MV-4-11 (cell line): ENCODE measurements around the gene ARHGAP35.
"Not testable (repeated sequence)": the region's sequence is repeated elsewhere in the genome, so short reads cannot be mapped to it uniquely, and the experiment has no call there.

Experiments used
- DNase-seq: peaks from one replicate; lab custom pipeline; 2025; lab: John Stamatoyannopoulos, UW

The ARHGAP35 gene

DNA sequence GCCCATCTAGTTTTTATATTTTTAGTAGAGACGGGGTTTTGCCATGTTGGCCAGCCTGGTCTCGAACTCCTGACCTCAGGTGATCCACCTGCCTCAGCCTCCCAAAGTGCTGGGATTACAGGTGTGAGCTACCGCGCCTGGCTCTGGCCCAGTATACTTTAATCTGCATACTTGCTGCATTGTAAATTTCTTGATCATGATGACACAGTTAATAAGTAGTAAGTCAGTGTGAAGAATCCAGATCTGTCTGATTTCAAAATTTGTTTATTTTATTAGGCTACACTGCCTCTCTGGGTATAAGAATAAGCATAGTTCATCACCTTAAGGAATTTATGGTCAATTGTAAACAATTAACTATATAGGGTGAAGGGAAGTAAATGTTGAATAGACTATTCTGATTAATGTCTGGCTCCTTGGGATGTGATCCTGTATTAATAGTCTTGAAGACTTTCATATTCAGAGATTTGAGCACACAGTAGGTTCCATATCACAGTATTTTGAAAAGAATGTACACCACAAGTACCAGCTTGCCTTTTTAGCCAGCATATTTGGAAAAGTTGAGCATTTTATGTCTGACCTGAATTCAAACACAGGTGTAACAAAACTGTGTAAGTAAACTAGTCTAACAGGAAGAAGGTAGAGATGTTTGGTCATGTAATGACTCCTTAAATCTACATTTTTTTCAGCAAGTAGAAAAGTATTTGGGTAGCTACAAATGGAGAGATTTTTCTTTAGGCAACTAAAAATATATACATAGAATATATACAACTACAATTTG lies 7.4 kb downstream of the ARHGAP35 start:
- DNase-seq: no peak

DNA sequence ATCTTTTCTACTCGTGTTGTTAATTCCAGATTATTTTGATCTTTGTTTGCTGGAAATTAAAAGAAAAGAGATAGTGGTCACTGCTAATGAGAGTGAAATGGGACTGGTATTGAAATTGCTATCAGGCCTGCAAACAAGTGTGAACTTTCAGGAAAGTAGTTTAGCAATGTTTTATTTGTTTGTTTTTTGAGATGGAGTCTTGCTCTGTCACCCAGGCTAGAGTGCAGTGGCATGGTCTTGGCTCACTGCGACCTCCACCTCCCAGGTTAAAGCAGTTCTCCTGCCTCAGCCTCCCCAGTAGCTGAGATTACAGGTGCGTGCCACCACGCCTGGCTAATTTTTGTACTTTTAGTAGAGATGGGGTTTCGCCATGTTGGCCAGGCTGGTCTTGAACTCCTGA lies 10.4 kb downstream of the ARHGAP35 start:
- DNase-seq: not testable (repeated sequence)

- DNase-seq: no peak
Observed at GRCh38 chr19:46872967-46873366, 12.2 kb downstream of the ARHGAP35 start.

DNA sequence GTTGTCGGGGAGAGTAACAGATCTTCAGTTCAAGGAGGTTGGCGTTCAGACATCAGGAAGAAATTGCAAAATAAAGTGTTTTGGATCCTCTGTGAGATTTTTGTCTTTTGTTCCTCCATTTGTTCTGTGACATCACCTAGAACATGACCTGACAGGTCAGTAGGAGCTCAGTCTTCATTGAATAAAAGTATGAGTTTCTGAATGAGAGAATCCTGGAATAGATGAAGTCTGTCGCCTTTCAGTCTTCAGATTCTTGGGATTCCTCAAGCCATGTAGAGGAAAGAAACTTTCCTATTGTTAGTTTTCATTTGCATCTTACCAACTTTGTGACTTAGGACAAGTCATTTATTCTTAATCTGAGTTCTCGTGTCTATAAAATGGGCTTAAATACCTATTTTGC lies 14.4 kb downstream of the ARHGAP35 start:
- no peak for DNase-seq

- DNase-seq: no peak
Observed at GRCh38 chr19:46875657-46876056, 14.9 kb downstream of the ARHGAP35 start.

GRCh38 chr19:46878613-46879375 lies 18.0 kb downstream of the ARHGAP35 start:
- DNase-seq: peak; percentile 17

DNA sequence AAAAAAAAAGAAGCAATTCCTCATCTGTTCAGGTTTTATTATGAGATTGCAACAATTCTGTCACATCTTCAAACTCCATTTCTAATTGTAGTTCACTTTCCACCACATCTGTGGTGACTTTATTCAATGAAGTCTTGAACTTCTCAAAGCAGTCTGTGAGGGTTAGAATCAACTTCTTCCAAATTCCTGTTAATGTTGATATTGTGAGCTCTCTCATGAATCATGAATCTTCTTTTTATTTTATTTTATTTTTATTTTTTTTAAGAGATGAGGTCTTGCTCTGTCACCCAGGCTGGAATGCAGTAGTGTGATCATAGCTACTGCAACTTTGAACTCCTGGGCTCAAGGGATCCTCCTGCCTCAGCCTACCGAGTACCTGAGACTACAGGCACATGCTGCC lies 19.6 kb downstream of the ARHGAP35 start:
- no peak for DNase-seq

GRCh38 chr19:46881092-46881491 lies 20.3 kb downstream of the ARHGAP35 start:
- no peak for DNase-seq

DNA sequence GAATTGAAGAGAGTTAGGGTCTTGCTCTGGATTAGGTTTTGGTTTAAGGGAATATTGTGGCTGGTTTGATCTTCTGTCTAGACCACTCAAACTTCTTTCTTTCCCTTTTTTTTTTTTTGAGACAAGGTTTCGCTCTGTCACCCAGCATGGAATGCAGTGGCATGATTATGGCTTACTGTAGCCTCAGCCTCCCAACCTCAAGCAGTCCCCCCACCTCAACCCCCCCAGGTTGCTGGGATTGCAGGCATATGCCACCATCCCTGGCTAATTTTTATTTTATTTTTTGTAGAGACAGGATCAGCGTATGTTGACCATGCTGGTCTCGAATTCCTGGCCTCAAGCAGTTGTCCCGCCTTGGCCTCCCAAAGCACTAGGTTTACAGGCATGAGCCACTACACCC lies 21.2 kb downstream of the ARHGAP35 start:
- no peak for DNase-seq

GRCh38 chr19:46882751-46883150 lies 22.0 kb downstream of the ARHGAP35 start:
- not testable (repeated sequence) for DNase-seq

GRCh38 chr19:46885411-46885810 lies 24.6 kb downstream of the ARHGAP35 start:
- DNase-seq: no peak

DNA sequence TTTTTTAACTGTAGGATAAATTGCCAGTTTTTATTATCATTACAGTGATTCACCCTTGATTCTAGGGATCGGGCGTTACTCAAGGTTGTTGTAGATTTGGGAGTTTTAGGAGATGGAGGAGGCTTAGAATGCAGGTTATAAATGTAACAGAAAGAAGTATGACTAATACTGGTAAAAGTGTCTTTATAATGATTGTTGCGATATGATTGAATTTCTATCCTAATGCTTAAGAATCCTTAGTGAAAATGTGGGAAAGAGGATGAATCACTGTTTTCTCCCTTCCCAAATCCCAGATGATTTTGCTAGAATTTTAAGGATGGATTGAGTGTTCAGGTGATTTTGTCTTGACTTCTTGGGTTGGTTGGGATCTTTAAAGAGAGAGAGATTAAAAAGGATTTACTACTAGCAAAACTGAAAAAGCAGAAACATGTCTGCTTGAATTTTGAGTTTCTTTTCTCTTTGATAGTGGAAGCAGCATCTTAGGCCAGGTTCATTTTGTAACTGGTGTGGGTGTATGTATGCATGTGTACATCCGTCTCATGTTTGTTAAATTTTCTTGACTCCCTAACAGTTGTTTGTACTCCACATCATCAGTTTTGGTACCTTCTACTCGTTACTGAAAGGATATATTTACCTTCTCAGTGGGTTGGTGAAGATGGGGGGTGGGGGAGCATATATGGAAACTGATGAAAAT lies 25.9 kb downstream of the ARHGAP35 start:
- no peak for DNase-seq

DNA sequence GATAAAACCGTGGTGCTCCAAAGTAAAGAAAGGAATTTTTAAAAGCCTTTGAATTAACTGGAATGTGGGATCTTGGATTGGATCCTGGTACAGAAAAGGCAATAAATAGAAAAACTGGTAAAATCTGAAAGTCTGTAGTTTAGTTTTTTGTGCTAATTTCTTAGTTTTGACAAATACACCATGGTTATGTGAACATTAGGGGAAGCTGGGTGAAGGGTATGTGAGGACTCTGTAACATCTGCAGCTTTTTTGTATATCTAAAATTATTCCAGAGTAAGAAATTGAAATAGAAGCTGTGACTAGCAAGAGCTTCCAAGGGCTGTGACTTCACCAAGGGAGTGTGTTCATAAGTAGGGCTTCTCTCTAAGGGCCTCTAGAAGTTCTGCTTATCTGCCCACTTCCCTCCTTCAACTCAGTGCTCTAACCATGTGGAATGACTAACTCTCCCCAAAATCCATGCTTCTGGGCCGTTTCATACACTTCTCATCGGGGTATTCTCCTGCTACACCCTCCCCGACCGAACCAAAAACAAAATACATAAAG lies 26.5 kb downstream of the ARHGAP35 start:
- peak; percentile 63 for DNase-seq

- no peak for DNase-seq
Observed at GRCh38 chr19:46890423-46891170, 29.8 kb downstream of the ARHGAP35 start.

DNA sequence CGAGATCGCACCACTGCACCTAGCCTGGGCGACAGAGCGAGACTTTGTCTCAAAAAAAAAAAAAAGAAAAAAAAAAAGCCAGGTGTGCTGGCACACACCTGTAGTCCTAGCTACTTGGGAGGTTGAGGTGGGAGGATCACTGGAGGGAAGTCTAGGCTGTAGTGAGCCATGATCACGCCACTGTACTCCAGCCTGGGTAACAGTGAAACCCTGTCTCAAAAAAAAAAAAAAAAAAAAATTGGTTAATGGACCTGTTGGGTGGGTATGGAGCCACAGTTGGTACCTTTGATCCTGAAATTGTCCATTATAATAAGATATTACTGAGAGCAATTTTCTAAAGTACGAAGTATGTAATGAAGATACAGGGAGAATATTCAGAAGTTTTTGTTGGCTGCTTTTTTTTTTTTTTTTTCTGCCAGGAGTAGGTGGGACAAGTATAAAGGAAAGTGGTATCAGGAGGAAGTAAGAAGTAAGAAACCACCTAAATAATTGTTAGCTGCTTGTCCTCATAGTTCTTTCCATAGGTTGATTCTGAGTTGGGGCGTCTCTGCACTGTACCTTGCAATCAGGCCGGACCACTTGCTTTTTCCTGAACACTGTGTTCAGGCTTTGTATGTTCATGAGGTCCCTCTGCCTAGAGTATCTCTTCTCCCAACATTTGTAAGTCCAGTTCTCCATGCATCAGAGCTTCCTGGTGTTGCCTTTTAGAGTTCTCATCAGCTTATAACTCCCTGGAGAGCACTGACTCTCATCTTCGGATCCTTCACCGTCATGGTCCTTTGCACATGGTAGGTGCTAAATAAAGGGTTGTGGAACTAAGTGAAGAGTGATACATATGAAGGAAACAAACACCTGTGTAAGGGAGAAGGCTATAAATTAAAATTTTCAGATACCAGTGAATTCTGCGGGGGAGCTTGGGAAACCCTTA lies 31.7 kb downstream of the ARHGAP35 start:
- no peak for DNase-seq

DNA sequence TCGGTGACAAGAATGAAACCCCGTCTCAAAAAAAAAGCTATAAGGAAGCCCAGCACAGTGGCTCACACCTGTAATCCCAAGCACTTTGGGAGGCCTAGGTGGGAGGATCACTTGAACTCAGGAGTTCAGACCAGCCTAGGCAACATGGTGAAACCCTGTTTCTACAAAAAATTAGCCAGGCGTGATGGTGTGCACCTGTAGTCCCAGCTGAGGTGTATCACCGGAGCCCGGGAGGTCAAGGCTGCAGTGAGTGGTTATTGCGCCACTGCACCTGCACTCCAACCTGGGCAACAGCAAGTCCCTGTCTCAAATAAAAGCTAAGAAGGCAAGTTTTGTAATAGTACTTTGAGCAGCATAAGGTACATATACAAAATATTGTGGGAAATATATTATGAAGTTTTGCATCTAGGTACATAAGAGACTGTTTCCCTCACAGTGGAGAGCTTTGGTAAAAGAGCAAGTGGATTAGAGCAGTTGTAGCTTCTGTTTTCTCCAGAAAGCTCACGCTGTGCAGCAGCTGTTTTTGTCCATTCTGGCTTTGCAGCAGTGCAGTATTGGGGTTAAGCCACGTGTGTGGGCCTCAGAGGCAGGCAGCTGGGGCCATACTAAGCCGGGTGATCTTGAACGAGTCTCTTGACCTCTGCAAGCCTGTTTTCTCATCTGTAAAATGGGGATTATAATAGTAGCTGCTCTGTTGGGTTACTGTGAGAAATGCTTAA lies 35.4 kb downstream of the ARHGAP35 start:
- peak; percentile 17 for DNase-seq

GRCh38 chr19:46898731-46899130 lies 37.9 kb downstream of the ARHGAP35 start:
- no peak for DNase-seq

DNA sequence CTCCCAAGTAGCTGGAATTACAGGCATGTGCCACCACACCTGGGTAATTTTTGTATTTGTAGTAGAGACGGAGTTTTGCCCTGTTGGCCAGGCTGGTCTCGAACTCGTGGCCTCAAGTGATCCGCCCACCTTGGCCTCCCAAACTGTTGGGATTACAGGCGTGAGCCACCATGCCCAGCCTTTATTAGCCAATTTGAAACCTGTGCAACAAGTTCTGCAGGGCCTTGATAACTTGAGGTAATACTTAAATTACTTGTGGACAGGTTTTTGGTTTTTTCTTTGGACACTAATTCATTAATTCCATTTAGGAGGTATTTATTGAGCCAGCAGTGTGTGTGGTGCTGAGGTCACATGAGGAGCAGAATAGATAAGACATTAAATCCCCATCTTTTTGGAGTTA lies 39.5 kb downstream of the ARHGAP35 start:
- DNase-seq: no peak

GRCh38 chr19:46901701-46902401 lies 41.1 kb downstream of the ARHGAP35 start:
- DNase-seq: no peak
